ENCODE measurements around the gene CRLF1.
A peak's percentile ranks its signal among the peaks of the same experiment; 100 is the strongest.

The CRLF1 gene

GRCh38 chr19:18650468-18651041, 44.0 kb upstream of the CRLF1 start:
- no peak for TF ChIP-seq CTCF (IDR thresholded peaks at IDR 0.05)
- H3K27ac ChIP-seq = peak overlapping the region; percentile 96 to 98
- peak; percentile 98 for DNase-seq (ENCODE audit: low spot score)
- H3K4me3 ChIP-seq = peak overlapping the region; percentile 59

- no peak for TF ChIP-seq CTCF (IDR thresholded peaks at IDR 0.05)
- peak overlapping the region; percentile 59 for H3K4me3 ChIP-seq
- H3K27ac ChIP-seq = peak overlapping the region; percentile 96 to 98
- peak; percentile 93 for DNase-seq (ENCODE audit: low spot score)
Measured at GRCh38 chr19:18650021-18650390, 43.4 kb upstream of the CRLF1 start.

GRCh38 chr19:18649371-18650020, 42.9 kb upstream of the CRLF1 start:
- peak overlapping the region; percentile 96 to 98 for H3K27ac ChIP-seq
- peak overlapping the region; percentile 59 for H3K4me3 ChIP-seq
- no peak for TF ChIP-seq CTCF (IDR thresholded peaks at IDR 0.05)
- DNase-seq (ENCODE audit: low spot score) = peak; percentile 87

GRCh38 chr19:18648973-18649315, 42.3 kb upstream of the CRLF1 start:
- DNase-seq (ENCODE audit: low spot score) = peak; percentile 86
- peak overlapping the region; percentile 96 to 98 for H3K27ac ChIP-seq
- H3K4me3 ChIP-seq = peak overlapping the region; percentile 59
- no peak for TF ChIP-seq CTCF (IDR thresholded peaks at IDR 0.05)

GRCh38 chr19:18647807-18648206, 41.2 kb upstream of the CRLF1 start:
- no peak for TF ChIP-seq CTCF (IDR thresholded peaks at IDR 0.05)
- Histone ChIP-seq H3K4me3 (no peak overlapping the region), H3K27ac (peak overlapping the region; percentile 96 to 98)
- DNase-seq (ENCODE audit: low spot score) = peak; percentile 72

- Histone ChIP-seq H3K27ac (peak overlapping the region; percentile 96 to 98), H3K4me3 (no peak overlapping the region)
- DNase-seq (ENCODE audit: low spot score) = no peak
- no peak for TF ChIP-seq CTCF (IDR thresholded peaks at IDR 0.05)
Measured at GRCh38 chr19:18647371-18647767, 40.8 kb upstream of the CRLF1 start.

Data from coronary artery (tissue), 2 donors.